SK-N-SH (cell line): Measurements from ENCODE around the gene MDM4. TPM values are rescaled to one million over a fixed set of nuclear protein-coding genes. Genes with fewer than 3 reads are reported as not detected.

Experiments used
- CTCF ChIA-PET: fragments of 300-600, 350-600 bp; formaldehyde crosslinking; extraction: SDS; loops from one replicate; lab custom pipeline; 2021; lab: Yijun Ruan, JAX
- POLR2A ChIA-PET: fragments of 350-600 bp; sonication (Branson Sonifier 250); formaldehyde crosslinking; extraction: SDS; loops from one replicate; lab custom pipeline; 2020; ENCODE audit warnings: antibody characterized with exemption, inconsistent platforms; lab: Yijun Ruan, JAX
- DNase-seq: peaks from one replicate; pipeline ENCODE4 v3.0.0; 2012
- H2AFZ ChIP-seq: fragments of 200-600 bp; sonication (generic); 2 replicates; pipeline ENCODE4 v1.8.1; 2016; ENCODE audit warnings: antibody characterized with exemption, mild to moderate bottlenecking, low read depth
- H3F3A ChIP-seq: fragments of 200-600 bp; sonication (generic); replicated peaks from 2 replicates; pipeline ENCODE3; 2016; ENCODE audit warnings: antibody characterized with exemption, mild to moderate bottlenecking; ENCODE audit not compliant: insufficient read depth
- H3K27ac ChIP-seq, 2 experiments: fragments of 200-500 bp in 1 of 2; fragments of 200-600 bp in 1 of 2; sonication (Bioruptor generic) in 1 of 2; sonication (generic), shearing (Covaris generic) in 1 of 2; 2 replicates each; pipeline versions ENCODE4 v1.5.1 to v1.6.1; 2014 to 2016; ENCODE audit warnings: low read depth in 2 of 2, inconsistent platforms in 1 of 2, low read length in 1 of 2, mild to moderate bottlenecking in 1 of 2, mixed read lengths in 1 of 2
- H3K27me3 ChIP-seq: fragments of 200-600 bp; sonication (generic), shearing (Covaris generic); 2 replicates; pipeline ENCODE4 v1.6.1; 2016; ENCODE audit warnings: mixed run types; ENCODE audit not compliant: insufficient read depth
- H3K36me3 ChIP-seq, 2 experiments: fragments of 200-500 bp in 1 of 2; fragments of 200-600 bp in 1 of 2; sonication (Bioruptor generic) in 1 of 2; sonication (generic) in 1 of 2; replicated peaks in 1 of 2; 2 replicates each; pipeline versions ENCODE3 to v1.5.1; 2014 to 2016; ENCODE audit warnings: low read length in 1 of 2, mild to moderate bottlenecking in 1 of 2; ENCODE audit not compliant: insufficient read depth in 2 of 2, control insufficient read depth in 1 of 2
- H3K4me1 ChIP-seq, 2 experiments: fragments of 200-500 bp in 1 of 2; fragments of 200-600 bp in 1 of 2; sonication (Bioruptor generic) in 1 of 2; sonication (generic), shearing (Covaris generic) in 1 of 2; 2 replicates each; pipeline versions ENCODE4 v1.5.1 to v1.6.1; 2014 to 2016; ENCODE audit warnings: low read depth in 1 of 2, low read length in 1 of 2, mixed run types in 1 of 2; ENCODE audit not compliant: insufficient read depth in 2 of 2, control insufficient read depth in 1 of 2
- H3K4me2 ChIP-seq: fragments of 200-600 bp; sonication (generic), shearing (Covaris generic); 2 replicates; pipeline ENCODE4 v1.6.1; 2017; ENCODE audit warnings: mixed run types
- H3K4me3 ChIP-seq, 2 experiments: fragments of 200-500 bp in 1 of 2; fragments of 200-600 bp in 1 of 2; sonication (Bioruptor generic) in 1 of 2; sonication (generic), shearing (Covaris generic) in 1 of 2; 2 replicates each; pipeline versions ENCODE4 v1.5.1 to v1.8.1; 2014 to 2016; ENCODE audit warnings: low read depth in 2 of 2, inconsistent platforms in 1 of 2, low read length in 1 of 2, mild to moderate bottlenecking in 1 of 2, mixed read lengths in 1 of 2, moderate library complexity in 1 of 2
- H3K79me2 ChIP-seq: fragments of 200-600 bp; sonication (generic); 2 replicates; pipeline ENCODE4 v1.8.1; 2017; ENCODE audit warnings: mild to moderate bottlenecking; ENCODE audit not compliant: insufficient read depth
- H3K9ac ChIP-seq: fragments of 200-600 bp; sonication (generic); 2 replicates; pipeline ENCODE4 v1.6.1; 2017; ENCODE audit warnings: mixed run types
- H3K9me2 ChIP-seq: fragments of 200-600 bp; sonication (generic); 2 replicates; pipeline ENCODE4 v1.6.1; 2017; ENCODE audit warnings: mixed run types
- H3K9me3 ChIP-seq: fragments of 200-600 bp; sonication (generic); 2 replicates; pipeline ENCODE4 v1.6.1; 2017; ENCODE audit warnings: mixed run types, mild to moderate bottlenecking, moderate library complexity
- H4K20me1 ChIP-seq: fragments of 200-600 bp; sonication (generic); 2 replicates; pipeline ENCODE4 v1.6.1; 2017; ENCODE audit warnings: mild to moderate bottlenecking, mixed run types; ENCODE audit not compliant: insufficient read depth
- EP300 ChIP-seq, 2 experiments: IDR thresholded peaks; 2 replicates each; pipeline versions ENCODE4 v1.4.0 to v1.6.1; 2012; ENCODE audit warnings: borderline replicate concordance in 1 of 2, low read depth in 1 of 2, low read length in 1 of 2
- GABPA ChIP-seq: IDR thresholded peaks from 2 replicates; pipeline ENCODE4 v1.4.0; 2012; ENCODE audit warnings: low read depth, mild to moderate bottlenecking
- JUND ChIP-seq: IDR thresholded peaks from 2 replicates; pipeline ENCODE4 v1.4.0; 2012
- MEF2A ChIP-seq: IDR thresholded peaks from 2 replicates; pipeline ENCODE4 v1.4.0; 2012; ENCODE audit warnings: low read depth, borderline replicate concordance
- RFX5 ChIP-seq: IDR thresholded peaks from 2 replicates; pipeline ENCODE4 v1.6.1; 2012; ENCODE audit warnings: mild to moderate bottlenecking, improper control_type of control experiment, low read length
- TAF1 ChIP-seq: IDR thresholded peaks from 2 replicates; pipeline ENCODE4 v1.6.1; 2012; ENCODE audit warnings: low read depth, mild to moderate bottlenecking, low read length, moderate library complexity, borderline replicate concordance
- TEAD4 ChIP-seq: IDR thresholded peaks from 2 replicates; pipeline ENCODE4 v1.4.0; 2012; ENCODE audit warnings: mild to moderate bottlenecking, borderline replicate concordance; ENCODE audit not compliant: insufficient read depth
- WGBS: methylation state at CpG from one replicate; pipeline ENCODE4 v1.1.6; 2017; ENCODE audit warnings: low lambda C conversion rate; 5-methylcytosine and 5-hydroxymethylcytosine counted together
- polyA plus RNA-seq, 3 experiments: library from polyadenylated mRNA; depleted of rRNA; stranded (reverse); fragments of >200 nt; gene quantifications; 2 replicates each; pipeline ENCODE4 v1.2.3, GENCODE V29; 2012
- TF ChIP-seq, protein P1 (sequence below): fragments of 200-600 bp; sonication (generic); IDR thresholded peaks from 2 replicates; pipeline ENCODE4 v1.6.1; 2017; ENCODE audit warnings: antibody characterized with exemption, mild to moderate bottlenecking, moderate library complexity
- TF ChIP-seq, protein P2 (sequence below): IDR thresholded peaks from 2 replicates; pipeline ENCODE4 v1.4.0; 2012; ENCODE audit warnings: low read depth, borderline replicate concordance

Gene MDM4
- polyA plus RNA-seq, 1 of the 3 experiments (the other 2 are of a cell fraction), result 6.2 TPM

DNA sequence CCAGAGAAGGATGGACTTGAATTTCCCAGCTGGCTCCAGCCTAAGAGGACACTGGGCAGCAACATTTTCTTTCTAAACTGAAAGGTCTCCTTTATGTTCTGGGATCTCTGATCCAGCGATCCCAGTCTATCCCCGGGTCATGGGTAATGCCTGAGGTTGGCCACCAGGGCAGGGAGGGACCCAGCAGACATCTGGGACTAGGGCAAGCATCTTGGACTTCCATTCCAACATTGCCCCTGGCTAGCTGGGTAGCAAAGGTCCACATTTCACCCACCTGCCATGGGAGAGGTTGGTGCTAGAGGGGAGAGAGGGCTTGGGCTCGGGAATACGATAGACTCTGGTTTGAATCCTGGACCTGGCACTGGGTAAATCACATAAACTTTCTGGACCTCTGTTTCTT lies 84.8 kb downstream of the MDM4 start:
- no peak overlapping the region for H3K4me2 ChIP-seq
- no peak overlapping the region for H3K27ac ChIP-seq
- no peaks in the 10 kb centered on the region for H3K36me3 ChIP-seq
- H3F3A ChIP-seq, result no peaks in the 10 kb centered on the region
- H3K9me2 ChIP-seq, result no peaks in the 10 kb centered on the region
- H3K9me3 ChIP-seq, result no peaks in the 10 kb centered on the region
- no peak overlapping the region for H3K9ac ChIP-seq
- H4K20me1 ChIP-seq, result no peaks in the 10 kb centered on the region
- POLR2A ChIA-PET, result no interaction called here
- no peaks in the 10 kb centered on the region for H3K4me1 ChIP-seq
- H3K27me3 ChIP-seq, result no peaks in the 10 kb centered on the region; the same call in 1 of the 2 replicates
- no peaks in the 10 kb centered on the region for H3K79me2 ChIP-seq
- peak; percentile 48 for DNase-seq
- H3K4me3 ChIP-seq, result no peak overlapping the region
- TF ChIP-seq RFX5, result no peak
- TF ChIP-seq EP300 (IDR thresholded peaks at IDR 0.05; ENCODE audit: borderline replicate concordance in 1 of 2, low read depth in 1 of 2, low read length in 1 of 2), result no peak
- TF ChIP-seq, protein P1, sequence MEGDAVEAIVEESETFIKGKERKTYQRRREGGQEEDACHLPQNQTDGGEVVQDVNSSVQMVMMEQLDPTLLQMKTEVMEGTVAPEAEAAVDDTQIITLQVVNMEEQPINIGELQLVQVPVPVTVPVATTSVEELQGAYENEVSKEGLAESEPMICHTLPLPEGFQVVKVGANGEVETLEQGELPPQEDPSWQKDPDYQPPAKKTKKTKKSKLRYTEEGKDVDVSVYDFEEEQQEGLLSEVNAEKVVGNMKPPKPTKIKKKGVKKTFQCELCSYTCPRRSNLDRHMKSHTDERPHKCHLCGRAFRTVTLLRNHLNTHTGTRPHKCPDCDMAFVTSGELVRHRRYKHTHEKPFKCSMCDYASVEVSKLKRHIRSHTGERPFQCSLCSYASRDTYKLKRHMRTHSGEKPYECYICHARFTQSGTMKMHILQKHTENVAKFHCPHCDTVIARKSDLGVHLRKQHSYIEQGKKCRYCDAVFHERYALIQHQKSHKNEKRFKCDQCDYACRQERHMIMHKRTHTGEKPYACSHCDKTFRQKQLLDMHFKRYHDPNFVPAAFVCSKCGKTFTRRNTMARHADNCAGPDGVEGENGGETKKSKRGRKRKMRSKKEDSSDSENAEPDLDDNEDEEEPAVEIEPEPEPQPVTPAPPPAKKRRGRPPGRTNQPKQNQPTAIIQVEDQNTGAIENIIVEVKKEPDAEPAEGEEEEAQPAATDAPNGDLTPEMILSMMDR, result no peak; the same call in 1 of the 2 replicates
- TF ChIP-seq, protein P2, sequence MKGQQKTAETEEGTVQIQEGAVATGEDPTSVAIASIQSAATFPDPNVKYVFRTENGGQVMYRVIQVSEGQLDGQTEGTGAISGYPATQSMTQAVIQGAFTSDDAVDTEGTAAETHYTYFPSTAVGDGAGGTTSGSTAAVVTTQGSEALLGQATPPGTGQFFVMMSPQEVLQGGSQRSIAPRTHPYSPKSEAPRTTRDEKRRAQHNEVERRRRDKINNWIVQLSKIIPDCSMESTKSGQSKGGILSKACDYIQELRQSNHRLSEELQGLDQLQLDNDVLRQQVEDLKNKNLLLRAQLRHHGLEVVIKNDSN, result no peak
- no peak for TF ChIP-seq JUND
- TF ChIP-seq, all 33 proteins: peak for 0
- 33% methylated on average over 2 of the region's 4 CpGs for WGBS
- CTCF ChIA-PET, result interaction anchor here (0.9 to 2.3 kb wide), 5 partner anchors 9 to 206 kb away, joined by 3 to 8 read pairs (median 3); no protein-coding TSS in a partner anchor
- no peak overlapping the region for H2AFZ ChIP-seq

DNA sequence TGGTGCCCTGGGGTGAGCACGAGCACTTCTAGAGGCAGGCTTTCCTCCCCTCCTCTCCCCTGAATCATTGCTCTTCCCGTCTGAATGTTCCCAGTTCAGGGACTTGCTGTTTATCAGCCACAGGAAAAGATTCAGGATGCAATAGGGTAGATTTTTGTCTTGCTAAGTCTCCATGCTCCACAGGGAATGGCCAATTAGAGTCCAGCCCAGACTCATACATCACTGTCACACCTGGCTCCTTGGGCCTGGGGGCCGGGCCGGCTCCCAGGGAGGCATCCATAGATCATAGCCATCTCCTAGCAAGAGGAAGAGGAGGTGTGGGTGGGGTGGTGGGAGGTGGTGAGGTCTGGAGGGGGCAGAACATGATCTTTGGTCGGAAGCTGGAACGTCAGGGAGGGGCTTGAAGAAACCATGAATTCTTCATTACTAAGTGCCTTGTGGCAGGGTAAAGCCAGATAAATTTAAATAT lies 85.9 kb downstream of the MDM4 start:
- CTCF ChIA-PET, result interaction anchor here (1.1 to 1.9 kb wide), 7 partner anchors 12 to 219 kb away, joined by 3 to 4 read pairs (median 3); no protein-coding TSS in a partner anchor

More for the DNA sequence above, 85.9 kb downstream of the MDM4 start:
- Histone ChIP-seq H3K79me2 (no peaks in the 10 kb centered on the region), H3F3A (no peaks in the 10 kb centered on the region), H3K4me3 (no peak overlapping the region), H2AFZ (no peak overlapping the region), H3K9me3 (no peaks in the 10 kb centered on the region), H3K27ac (no peak overlapping the region), H3K36me3 (no peaks in the 10 kb centered on the region), H4K20me1 (no peaks in the 10 kb centered on the region), H3K9me2 (no peaks in the 10 kb centered on the region), H3K4me2 (no peak overlapping the region), H3K9ac (no peak overlapping the region), H3K4me1 (no peaks in the 10 kb centered on the region), H3K27me3 (no peaks in the 10 kb centered on the region; the same call in 1 of the 2 replicates)
- TF ChIP-seq TAF1 (no peak), GABPA (no peak), TEAD4 (no peak), MEF2A (no peak)
- TF ChIP-seq, protein P1, result no peak
- 61% methylated on average over 6 of the region's 6 CpGs for WGBS
- no peak for DNase-seq
- POLR2A ChIA-PET, result no interaction called here
